ENCODE data around the gene NOS2. TPM values are rescaled to one million over a fixed set of nuclear protein-coding genes. Genes with fewer than 3 reads are reported as not detected.

The NOS2 gene
- polyA plus RNA-seq, 1 donor (not counting 4 experiments of a cell fraction or from before 2014, with no cell fraction given), result not detected

DNA sequence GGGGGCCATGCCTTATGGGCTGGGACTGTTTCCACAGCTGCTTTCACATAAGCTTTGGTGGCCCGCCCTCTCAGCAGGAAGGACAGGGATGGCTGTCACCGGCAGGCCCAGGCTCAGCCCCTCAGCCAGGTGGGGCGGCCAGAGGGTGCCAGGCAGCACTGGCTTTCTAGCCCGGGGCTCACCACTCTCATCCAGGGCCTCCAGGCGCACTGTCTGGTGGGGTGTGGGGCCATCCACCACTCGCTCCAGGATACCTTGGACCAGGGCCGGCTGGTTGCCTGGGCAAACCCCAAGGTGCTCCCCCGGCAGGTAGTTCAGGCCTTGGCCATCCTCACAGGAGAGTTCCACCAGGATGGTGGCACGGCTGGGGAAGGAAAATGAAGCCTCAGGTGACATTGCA lies 35.0 kb downstream of the NOS2 start:
- no peak overlapping the region for H3K27ac ChIP-seq (ENCODE audit: control insufficient read depth, insufficient read depth, low read length)
- H3K4me1 ChIP-seq (ENCODE audit: control insufficient read depth, extremely low read depth, insufficient read depth, low read length), result no peaks in the 10 kb centered on the region
- no peaks in the 10 kb centered on the region for H3K9me3 ChIP-seq (ENCODE audit: control insufficient read depth, low read depth, low read length)
- no peak overlapping the region for H2AFZ ChIP-seq (ENCODE audit: control insufficient read depth, low read length)
- FAIRE-seq (no peak), DNase-seq (ENCODE audit: low read depth, low spot score) (no peak)
- peaks cover 3% of the 10 kb centered on the region for H3K27me3 ChIP-seq (ENCODE audit: control insufficient read depth, extremely low read depth, insufficient read depth, low read length)
- no peaks in the 10 kb centered on the region for H3K36me3 ChIP-seq (ENCODE audit: control insufficient read depth in 2 of 2, extremely low read depth in 1 of 2, insufficient read depth in 2 of 2, low read length in 2 of 2)
- no peak overlapping the region for H3K4me3 ChIP-seq (ENCODE audit: control insufficient read depth in 2 of 3, extremely low read depth in 1 of 3, insufficient read depth in 2 of 3, low read depth in 1 of 3, low read length in 3 of 3)
- dilution Hi-C loops (cut with MboI; ENCODE audit: extremely low pct_ligation_motif_present, low sequenced_read_pairs), result no loop called here
- no peak overlapping the region for H3K9ac ChIP-seq (ENCODE audit: control insufficient read depth, extremely low read depth, insufficient read depth, low read length)
- no peaks in the 10 kb centered on the region for H4K20me1 ChIP-seq (ENCODE audit: control insufficient read depth, extremely low read depth, insufficient read depth, low read length)
- no peaks in the 10 kb centered on the region for H3K9me1 ChIP-seq (ENCODE audit: control insufficient read depth, extremely low read depth, insufficient read depth, low read length)
- H3K4me2 ChIP-seq (ENCODE audit: control insufficient read depth, extremely low read depth, insufficient read depth, low read depth, low read length), result no peak overlapping the region
- TF ChIP-seq, protein P1, sequence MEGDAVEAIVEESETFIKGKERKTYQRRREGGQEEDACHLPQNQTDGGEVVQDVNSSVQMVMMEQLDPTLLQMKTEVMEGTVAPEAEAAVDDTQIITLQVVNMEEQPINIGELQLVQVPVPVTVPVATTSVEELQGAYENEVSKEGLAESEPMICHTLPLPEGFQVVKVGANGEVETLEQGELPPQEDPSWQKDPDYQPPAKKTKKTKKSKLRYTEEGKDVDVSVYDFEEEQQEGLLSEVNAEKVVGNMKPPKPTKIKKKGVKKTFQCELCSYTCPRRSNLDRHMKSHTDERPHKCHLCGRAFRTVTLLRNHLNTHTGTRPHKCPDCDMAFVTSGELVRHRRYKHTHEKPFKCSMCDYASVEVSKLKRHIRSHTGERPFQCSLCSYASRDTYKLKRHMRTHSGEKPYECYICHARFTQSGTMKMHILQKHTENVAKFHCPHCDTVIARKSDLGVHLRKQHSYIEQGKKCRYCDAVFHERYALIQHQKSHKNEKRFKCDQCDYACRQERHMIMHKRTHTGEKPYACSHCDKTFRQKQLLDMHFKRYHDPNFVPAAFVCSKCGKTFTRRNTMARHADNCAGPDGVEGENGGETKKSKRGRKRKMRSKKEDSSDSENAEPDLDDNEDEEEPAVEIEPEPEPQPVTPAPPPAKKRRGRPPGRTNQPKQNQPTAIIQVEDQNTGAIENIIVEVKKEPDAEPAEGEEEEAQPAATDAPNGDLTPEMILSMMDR (optimal IDR thresholded peaks at IDR 0.05 in 1 of 3, IDR thresholded peaks at IDR 0.05 in 1 of 3, conservative IDR thresholded peaks at IDR 0.05 in 1 of 3; ENCODE audit: extremely low read depth in 1 of 3, insufficient read depth in 2 of 3, low read length in 3 of 3), result no peak
- TF ChIP-seq EZH2 (IDR thresholded peaks at IDR 0.05; ENCODE audit: low read length), result no peak
- no peaks in the 10 kb centered on the region for H3K79me2 ChIP-seq (ENCODE audit: control insufficient read depth, insufficient read depth, low read length)

DNA sequence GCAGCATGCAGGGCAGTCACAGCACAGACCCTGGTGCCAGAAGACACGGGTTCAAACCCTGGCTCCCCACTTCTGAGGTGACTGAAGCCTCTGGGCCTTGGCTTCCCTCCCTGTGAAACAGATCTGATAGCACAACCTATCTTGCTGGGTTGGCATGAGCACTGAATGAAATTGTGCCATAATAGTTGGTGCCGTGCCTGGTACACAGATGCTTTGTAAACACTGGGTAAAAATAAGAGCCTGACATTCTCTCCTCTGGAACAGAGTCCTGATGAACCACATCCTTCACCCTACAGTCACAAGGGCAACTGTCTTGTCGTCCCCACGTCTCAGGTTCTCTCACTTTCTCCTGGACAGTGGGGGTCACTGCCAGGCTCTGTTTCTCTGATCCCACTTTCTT lies 35.7 kb downstream of the NOS2 start:
- H3K27me3 ChIP-seq (ENCODE audit: control insufficient read depth, extremely low read depth, insufficient read depth, low read length), result peaks cover 3% of the 10 kb centered on the region
- H3K4me1 ChIP-seq (ENCODE audit: control insufficient read depth, extremely low read depth, insufficient read depth, low read length), result no peaks in the 10 kb centered on the region
- H3K9ac ChIP-seq (ENCODE audit: control insufficient read depth, extremely low read depth, insufficient read depth, low read length), result no peak overlapping the region
- H3K36me3 ChIP-seq (ENCODE audit: control insufficient read depth in 2 of 2, extremely low read depth in 1 of 2, insufficient read depth in 2 of 2, low read length in 2 of 2), result no peaks in the 10 kb centered on the region
- dilution Hi-C loops (cut with MboI; ENCODE audit: extremely low pct_ligation_motif_present, low sequenced_read_pairs), result no loop called here
- H3K79me2 ChIP-seq (ENCODE audit: control insufficient read depth, insufficient read depth, low read length), result no peaks in the 10 kb centered on the region
- no peaks in the 10 kb centered on the region for H3K9me3 ChIP-seq (ENCODE audit: control insufficient read depth, low read depth, low read length)
- no peaks in the 10 kb centered on the region for H3K9me1 ChIP-seq (ENCODE audit: control insufficient read depth, extremely low read depth, insufficient read depth, low read length)
- DNase-seq (ENCODE audit: low read depth, low spot score) (no peak), FAIRE-seq (no peak)
- no peak overlapping the region for H3K4me3 ChIP-seq (ENCODE audit: control insufficient read depth in 2 of 3, extremely low read depth in 1 of 3, insufficient read depth in 2 of 3, low read depth in 1 of 3, low read length in 3 of 3)
- peaks cover 4% of the 10 kb centered on the region for H4K20me1 ChIP-seq (ENCODE audit: control insufficient read depth, extremely low read depth, insufficient read depth, low read length)
- no peak overlapping the region for H2AFZ ChIP-seq (ENCODE audit: control insufficient read depth, low read length)
- no peak for TF ChIP-seq EZH2 (IDR thresholded peaks at IDR 0.05; ENCODE audit: low read length)
- TF ChIP-seq, protein P1 (optimal IDR thresholded peaks at IDR 0.05 in 1 of 3, IDR thresholded peaks at IDR 0.05 in 1 of 3, conservative IDR thresholded peaks at IDR 0.05 in 1 of 3; ENCODE audit: extremely low read depth in 1 of 3, insufficient read depth in 2 of 3, low read length in 3 of 3), result no peak
- H3K4me2 ChIP-seq (ENCODE audit: control insufficient read depth, extremely low read depth, insufficient read depth, low read depth, low read length), result no peak overlapping the region
- H3K27ac ChIP-seq (ENCODE audit: control insufficient read depth, insufficient read depth, low read length), result no peak overlapping the region
